C4-2B (cell line): ENCODE results near the gene CCS.

Source experiments
- ZFX ChIP-seq: fragments of 450-650 bp; IDR thresholded peaks from 2 replicates; pipeline ENCODE4 v1.6.1; 2017
- TF ChIP-seq, protein P1 (sequence below): fragments of 450-650 bp; conservative IDR thresholded peaks from 2 replicates; pipeline ENCODE4 v1.5.1; 2017; ENCODE audit warnings: mild to moderate bottlenecking

DNA sequence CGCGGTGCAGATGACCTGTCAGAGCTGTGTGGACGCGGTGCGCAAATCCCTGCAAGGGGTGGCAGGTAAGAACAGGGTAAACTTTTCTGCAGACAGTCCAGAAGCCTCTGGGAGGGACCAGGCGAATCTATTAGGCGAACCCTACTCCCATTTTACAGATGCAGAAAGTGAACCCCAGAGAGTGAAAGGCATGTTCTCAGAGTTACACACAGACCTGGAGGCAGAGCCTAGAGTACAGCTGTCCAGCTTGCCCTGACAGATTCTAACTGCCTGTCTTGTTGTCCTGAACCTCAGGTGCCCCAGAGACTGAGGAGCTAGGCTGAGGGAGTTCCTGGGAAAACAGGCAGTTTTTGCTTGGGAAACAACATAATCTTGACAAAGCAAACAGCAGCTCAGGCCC is 665 bp downstream of the CCS start:
- TF ChIP-seq, protein P1, sequence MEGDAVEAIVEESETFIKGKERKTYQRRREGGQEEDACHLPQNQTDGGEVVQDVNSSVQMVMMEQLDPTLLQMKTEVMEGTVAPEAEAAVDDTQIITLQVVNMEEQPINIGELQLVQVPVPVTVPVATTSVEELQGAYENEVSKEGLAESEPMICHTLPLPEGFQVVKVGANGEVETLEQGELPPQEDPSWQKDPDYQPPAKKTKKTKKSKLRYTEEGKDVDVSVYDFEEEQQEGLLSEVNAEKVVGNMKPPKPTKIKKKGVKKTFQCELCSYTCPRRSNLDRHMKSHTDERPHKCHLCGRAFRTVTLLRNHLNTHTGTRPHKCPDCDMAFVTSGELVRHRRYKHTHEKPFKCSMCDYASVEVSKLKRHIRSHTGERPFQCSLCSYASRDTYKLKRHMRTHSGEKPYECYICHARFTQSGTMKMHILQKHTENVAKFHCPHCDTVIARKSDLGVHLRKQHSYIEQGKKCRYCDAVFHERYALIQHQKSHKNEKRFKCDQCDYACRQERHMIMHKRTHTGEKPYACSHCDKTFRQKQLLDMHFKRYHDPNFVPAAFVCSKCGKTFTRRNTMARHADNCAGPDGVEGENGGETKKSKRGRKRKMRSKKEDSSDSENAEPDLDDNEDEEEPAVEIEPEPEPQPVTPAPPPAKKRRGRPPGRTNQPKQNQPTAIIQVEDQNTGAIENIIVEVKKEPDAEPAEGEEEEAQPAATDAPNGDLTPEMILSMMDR: no peak
- no peak for TF ChIP-seq ZFX
